Fibroblast of lung (primary cell): ENCODE measurements around the gene MYO1F.

ENCODE experiments used
- CTCF ChIP-seq, 2 donors: IDR thresholded peaks in 1 of 2; conservative IDR thresholded peaks in 1 of 2; 1 replicate in 1 of 2; 2 replicates in 1 of 2; pipeline ENCODE4 v1.5.1; 2011 to 2012; ENCODE audit warnings: low read length in 2 of 2, control low read depth in 1 of 2, inconsistent platforms in 1 of 2, low read depth in 1 of 2, mild to moderate bottlenecking in 1 of 2
- EZH2 ChIP-seq: IDR thresholded peaks from 2 replicates; pipeline ENCODE4 v1.5.1; 2012; ENCODE audit warnings: low read length, control low read depth, mild to moderate bottlenecking; ENCODE audit errors: missing control alignments

- no peak for TF ChIP-seq CTCF (conservative IDR thresholded peaks at IDR 0.05 in 1 of 2, IDR thresholded peaks at IDR 0.05 in 1 of 2; ENCODE audit: low read depth in 1 of 2, low read length in 2 of 2)
- no peak for TF ChIP-seq EZH2
Observed at GRCh38 chr19:8608941-8609278, 31.7 kb upstream of the MYO1F start.
